Pancreas (tissue), 10 donors: ENCODE measurements around the gene PROM2. TPM values are rescaled to one million over a fixed set of nuclear protein-coding genes. Genes with fewer than 3 reads are reported as not detected.

ENCODE experiments used
- ATAC-seq, 4 donors: fragments of 200-7000 bp; cut with Tn5 transposase; one replicate each; pipeline versions ENCODE4 v1.8.0 to v1.9.1; 2020; ENCODE audit warnings: mild to moderate bottlenecking in 4 of 4, moderate library complexity in 4 of 4
- DNase-seq, 6 donors: peaks; one replicate each; pipeline ENCODE4 v3.0.0-alpha.2; 2020
- FAIRE-seq: peaks from 2 replicates; lab custom pipeline; 2012; peaks lifted over from hg19 to GRCh38; lab: Jason Lieb, UNC
- H3K27ac ChIP-seq, 4 donors: fragments of 200-600 bp; sonication (generic); 1 replicate in 3 of 4; 2 replicates in 1 of 4; pipeline versions ENCODE4 v1.5.0 to v1.8.0; 2020
- H3K27me3 ChIP-seq, 4 donors: fragments of 200-600 bp; one replicate each; pipeline ENCODE4 v1.8.0; 2021
- H3K36me3 ChIP-seq, 3 donors: fragments of 200-600 bp; sonication (generic) in 1 of 3; one replicate each; pipeline versions ENCODE4 v1.5.0 to v1.8.0; 2020 to 2021
- H3K4me1 ChIP-seq, 3 donors: fragments of 200-600 bp; one replicate each; pipeline ENCODE4 v1.8.0; 2021
- H3K4me3 ChIP-seq, 4 donors: fragments of 200-600 bp; sonication (generic) in 2 of 4; one replicate each; pipeline versions ENCODE4 v1.5.0 to v1.8.0; 2020 to 2021
- H3K9me3 ChIP-seq, 4 donors: fragments of 200-600 bp; one replicate each; pipeline ENCODE4 v1.8.0; 2021
- CTCF ChIP-seq, 4 donors: fragments of 200-600 bp; sonication (generic) in 3 of 4; IDR thresholded peaks; one replicate each; pipeline versions ENCODE4 v1.5.0 to v1.8.0; 2021; ENCODE audit warnings: antibody characterized with exemption in 4 of 4
- WGBS, 2 donors: extraction: QIAGEN DNeasy Blood & Tissue Kit; methylation state at CpG; one replicate each; pipeline ENCODE4 v1.1.7; 2013; 5-methylcytosine and 5-hydroxymethylcytosine counted together
- intact Hi-C, 3 donors: fragments of 100-400 bp; cut with DNase I; formaldehyde crosslinking; loops; one replicate each; pipeline versions ENCODE4 v1.11.1 to v1.14.2; 2022
- polyA plus RNA-seq, 2 donors: library from polyadenylated mRNA; stranded (reverse); fragments of 200-250 nt; gene quantifications; one replicate each; pipeline ENCODE4 v1.2.3, GENCODE V29; 2013
- total RNA-seq, 6 donors: library from RNA; stranded (reverse); fragmentation: NEBNext Ultra II Directional in 4 of 6; extraction: Animal tissue kit (Norgen Biotek cat#: 25700) in 4 of 6; gene quantifications; one replicate each; pipeline versions ENCODE4 v1.2.1 to v1.2.4, GENCODE V29; 2021 to 2023
- donor health status: healthy with polysubstance abuse.
- donor health status: DM: no; HTN: no; CAD: no; lungs with moderate emphysema.
- donor health status: DM: no; HTN: no; CAD: no.
- donor health status: control.
- donor health status: control.
- donor health status: Bipolar disorder and iron deficiency.
- donor health status: DM: yes; HTN: yes; CAD: no.
- donor health status: DM: no; HTN: no; CAD: no.
- donor health status: DM: no; HTN: no; CAD: no.
- donor health status: DM: yes; HTN: yes; CAD: no.

The PROM2 gene
- total and polyA plus RNA-seq, 8 donors = 8.3 to 20.4 (median 12.5) TPM

- no peak for TF ChIP-seq CTCF (IDR thresholded peaks at IDR 0.05)
- WGBS, 2 donors = 82 to 85% methylated on average over 14 of the region's 14 CpGs
- H3K4me3 ChIP-seq = no peak overlapping the region
- H3K27me3 ChIP-seq = no peaks in the 10 kb centered on the region
- no peaks in the 10 kb centered on the region for H3K36me3 ChIP-seq
- ATAC-seq (no peak), FAIRE-seq (no peak), DNase-seq (peak in 2 of 6 donors; percentile 11 to 50)
- intact Hi-C loops = no loop called here
- H3K9me3 ChIP-seq = no peaks in the 10 kb centered on the region
- H3K27ac ChIP-seq = no peak overlapping the region
- no peaks in the 10 kb centered on the region for H3K4me1 ChIP-seq
Measured at GRCh38 chr2:95329401-95329800, 55.2 kb downstream of the PROM2 start.

DNA sequence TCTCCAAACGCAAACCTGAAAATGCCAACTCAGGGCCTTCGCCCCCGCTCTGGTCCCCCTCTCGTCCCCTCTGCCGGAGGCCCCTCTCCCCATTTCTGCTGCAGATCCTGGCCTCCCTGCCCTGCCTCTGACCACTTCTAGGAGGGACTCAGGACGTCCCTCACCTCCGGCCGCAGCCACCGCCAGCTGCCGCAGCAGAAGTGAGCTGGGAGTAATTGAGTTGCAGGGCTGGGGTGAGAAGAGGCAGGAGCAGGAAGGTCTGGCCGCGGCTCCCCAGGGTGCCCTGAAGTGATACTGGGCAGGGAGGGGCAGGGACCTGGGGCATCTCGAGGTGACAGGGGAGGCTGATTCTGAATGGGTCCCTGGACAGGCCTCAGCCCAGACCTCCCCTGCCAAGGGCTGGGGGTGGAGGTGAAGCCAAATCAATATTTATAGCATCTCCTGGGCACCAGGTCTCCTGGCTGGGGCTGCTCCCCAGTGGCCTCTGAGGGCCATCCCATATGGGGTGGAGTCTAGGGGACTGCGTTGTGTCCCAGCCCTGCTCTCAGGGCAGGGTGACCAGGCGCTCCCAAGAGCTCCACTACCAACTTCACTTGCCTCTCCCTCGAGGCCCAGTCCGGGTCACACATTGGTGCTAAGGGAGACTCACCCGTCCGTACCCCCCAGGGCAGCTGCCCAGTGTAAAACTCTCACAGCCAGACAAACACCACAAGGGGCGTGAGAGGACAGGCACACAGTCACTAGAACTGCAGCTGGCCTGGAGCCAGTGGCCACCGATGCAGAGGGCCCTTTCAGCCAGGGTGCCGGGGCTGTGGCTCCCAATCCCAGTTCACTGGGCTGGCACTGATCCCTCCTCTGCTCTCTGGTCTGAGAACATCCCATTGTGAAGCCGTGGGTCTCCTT, 55.9 kb downstream of the PROM2 start:
- H3K4me3 ChIP-seq = no peak overlapping the region
- no peak overlapping the region for H3K27ac ChIP-seq
- DNase-seq (peak in 2 of 6 donors; percentile 51 to 55), FAIRE-seq (no peak), ATAC-seq (peak in 2 of 4 donors; percentile 29 to 35)
- no peaks in the 10 kb centered on the region for H3K27me3 ChIP-seq
- WGBS, 2 donors = 68 to 69% methylated on average over 23 of the region's 23 CpGs
- no peaks in the 10 kb centered on the region for H3K9me3 ChIP-seq
- no peaks in the 10 kb centered on the region for H3K4me1 ChIP-seq
- no peaks in the 10 kb centered on the region for H3K36me3 ChIP-seq
- no peak for TF ChIP-seq CTCF (IDR thresholded peaks at IDR 0.05)
- intact Hi-C loops = no loop called here

DNA sequence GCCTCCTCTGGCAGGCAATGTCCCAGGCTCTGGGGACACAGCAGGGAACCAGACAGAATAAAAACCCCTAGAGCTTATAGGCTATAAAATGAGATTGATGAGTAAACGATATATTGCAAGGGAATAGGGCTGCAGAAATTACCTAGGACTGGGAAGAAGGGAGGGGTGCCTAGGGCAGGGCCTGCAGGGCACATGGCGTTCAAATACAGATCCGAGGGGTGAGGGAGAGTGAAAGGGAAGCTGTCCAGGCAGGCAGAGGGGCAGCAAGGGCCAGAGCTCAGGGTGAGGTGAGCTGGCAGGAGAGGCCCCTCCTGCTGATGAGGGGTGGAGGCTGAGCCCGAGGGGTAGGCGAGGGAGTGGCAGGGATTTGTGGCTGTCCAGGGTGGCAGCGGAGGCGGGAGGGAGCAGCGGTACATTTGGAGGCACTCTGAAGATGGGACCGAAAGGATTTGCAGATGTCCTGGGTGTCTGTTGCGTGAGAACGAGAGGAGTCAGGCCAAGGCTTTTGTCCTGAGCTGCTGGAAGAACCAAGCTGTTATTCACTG, 56.6 kb downstream of the PROM2 start:
- ATAC-seq = no peak
- DNase-seq = peak in 2 of 6 donors; percentile 6 to 42
- Histone ChIP-seq H3K36me3 (no peaks in the 10 kb centered on the region), H3K4me3 (no peak overlapping the region), H3K9me3 (no peaks in the 10 kb centered on the region), H3K4me1 (no peaks in the 10 kb centered on the region), H3K27ac (no peak overlapping the region), H3K27me3 (no peaks in the 10 kb centered on the region)
- FAIRE-seq = no peak
- no peak for TF ChIP-seq CTCF (IDR thresholded peaks at IDR 0.05)
- intact Hi-C loops = no loop called here
- 88 to 91% methylated on average over 11 of the region's 11 CpGs for WGBS, 2 donors

- Histone ChIP-seq H3K27ac (no peak overlapping the region), H3K9me3 (no peaks in the 10 kb centered on the region), H3K4me3 (no peak overlapping the region), H3K36me3 (no peaks in the 10 kb centered on the region), H3K27me3 (no peaks in the 10 kb centered on the region), H3K4me1 (no peaks in the 10 kb centered on the region)
- ATAC-seq (no peak), FAIRE-seq (no peak), DNase-seq (peak in 2 of 6 donors; percentile 6 to 32)
- intact Hi-C loops = no loop called here
- 86 to 91% methylated on average over 10 of the region's 10 CpGs for WGBS, 2 donors
- TF ChIP-seq CTCF (IDR thresholded peaks at IDR 0.05) = no peak
Measured at GRCh38 chr2:95331606-95332005, 57.4 kb downstream of the PROM2 start.

DNA sequence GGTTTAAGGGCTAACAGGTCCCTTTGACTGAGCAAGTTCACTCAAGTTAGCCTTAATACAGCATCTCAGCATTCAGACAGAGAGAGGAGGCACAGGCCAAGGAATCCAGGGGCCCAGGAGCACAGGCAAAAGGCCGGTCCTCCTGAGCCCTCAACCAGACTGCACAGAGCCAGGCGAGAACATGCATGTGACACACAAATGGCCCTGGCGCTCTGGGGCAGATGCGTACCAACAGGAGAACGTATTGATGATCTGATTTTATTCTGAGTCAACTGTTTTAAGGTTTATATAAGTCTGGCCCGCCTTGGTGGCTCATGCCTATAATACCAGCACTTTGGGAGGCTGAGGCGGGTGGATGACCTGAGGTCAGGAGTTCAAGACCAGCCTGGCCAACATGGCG, 57.8 kb downstream of the PROM2 start:
- Histone ChIP-seq H3K27me3 (no peaks in the 10 kb centered on the region), H3K4me3 (no peak overlapping the region), H3K27ac (no peak overlapping the region), H3K4me1 (no peaks in the 10 kb centered on the region), H3K36me3 (no peaks in the 10 kb centered on the region), H3K9me3 (no peaks in the 10 kb centered on the region)
- ATAC-seq (no peak), FAIRE-seq (no peak), DNase-seq (peak in 2 of 6 donors; percentile 3 to 22)
- intact Hi-C loops = no loop called here
- 89 to 91% methylated on average over 8 of the region's 8 CpGs for WGBS, 2 donors
- TF ChIP-seq CTCF (IDR thresholded peaks at IDR 0.05) = no peak
